Stimulated activated CD4-positive, alpha-beta T cell treated with anti-CD3 and anti-CD28 coated beads, TNF-alpha, amount 100 ng/mL, for 1 hour (primary cell): ENCODE results near the gene RAB10.
"Not testable (repeated sequence)": the region's sequence is repeated elsewhere in the genome, so short reads cannot be mapped to it uniquely, and the experiment has no call there.

Experiments used
- DNase-seq, 3 donors: peaks; one replicate each; pipeline ENCODE4 v3.0.0-alpha.2; 2020; ENCODE audit warnings: low read depth in 3 of 3, low spot score in 1 of 3

RAB10 gene

DNA sequence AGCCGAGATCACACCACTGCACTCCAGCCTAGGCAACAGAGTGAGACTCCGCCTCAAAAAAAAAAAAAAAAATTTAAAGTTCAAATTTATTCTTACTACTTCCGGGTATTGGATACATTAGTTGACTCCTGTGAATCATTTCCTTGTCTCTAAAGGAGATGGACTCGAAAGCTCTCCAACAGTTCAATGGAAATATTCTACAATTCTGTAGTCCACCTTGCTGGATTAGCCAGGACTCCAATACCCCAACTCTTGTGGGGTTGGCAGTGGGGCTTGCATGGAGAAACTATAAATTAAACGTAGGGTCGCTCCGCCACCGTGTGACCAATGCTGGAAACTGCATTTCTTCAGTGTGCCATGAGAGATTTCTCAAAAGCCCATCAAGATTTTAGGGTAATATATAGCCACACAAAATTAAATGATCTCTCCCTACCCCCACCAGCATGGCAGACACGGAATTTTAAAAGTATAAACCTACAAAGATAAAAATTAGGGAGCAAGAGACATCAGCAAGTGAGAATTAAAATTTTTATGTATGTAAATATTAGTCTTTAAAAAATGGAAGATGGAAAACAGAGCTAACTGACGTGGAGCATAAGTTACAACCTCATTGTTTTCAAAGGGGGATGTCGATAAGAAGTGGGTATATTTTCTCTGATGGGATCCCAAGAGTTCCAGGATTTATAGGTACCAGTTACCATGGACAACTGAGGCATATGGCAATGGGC is 111.2 kb downstream of the RAB10 start:
- peak; percentile 3 to 49 (median 29) for DNase-seq

DNA sequence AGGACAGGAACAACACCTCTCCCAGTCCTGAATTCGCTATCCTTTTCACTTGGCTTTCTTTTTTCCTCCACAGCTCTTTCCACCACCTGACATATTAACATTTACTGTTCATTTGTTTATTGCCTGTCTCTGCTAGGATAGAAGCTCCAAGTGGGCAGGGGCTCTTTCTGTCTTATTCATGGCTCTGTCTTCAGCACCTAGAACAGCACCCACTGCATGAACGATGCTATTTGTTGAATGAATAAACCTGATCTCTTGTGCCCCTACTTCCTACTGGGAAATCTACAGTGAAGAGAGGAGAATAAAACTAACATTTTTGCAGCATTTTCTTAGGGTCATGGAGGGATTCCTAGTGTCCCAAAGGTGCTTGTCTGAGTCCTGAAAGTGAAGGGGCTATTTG is 114.6 kb downstream of the RAB10 start:
- no peak for DNase-seq

DNA sequence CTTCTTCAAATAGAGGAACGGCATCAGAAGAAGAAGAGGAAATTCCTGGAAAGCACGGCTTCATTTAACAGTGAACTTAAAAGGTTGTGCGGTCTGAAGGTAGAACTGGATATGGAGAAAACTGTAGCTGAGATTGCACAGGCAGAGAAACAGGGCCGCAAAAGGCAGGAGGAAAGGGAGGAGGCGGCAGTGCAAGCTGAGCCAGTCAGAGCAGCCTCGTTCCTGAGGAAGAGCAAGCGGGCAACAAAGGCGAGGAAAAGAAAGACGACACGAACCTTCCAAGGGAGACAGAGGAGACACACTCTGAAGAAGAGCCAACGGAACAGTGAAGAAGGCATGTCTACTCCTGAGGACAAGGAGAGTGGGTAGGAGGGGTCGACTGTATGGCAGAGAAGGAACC is 116.4 kb downstream of the RAB10 start:
- no peak for DNase-seq

DNA sequence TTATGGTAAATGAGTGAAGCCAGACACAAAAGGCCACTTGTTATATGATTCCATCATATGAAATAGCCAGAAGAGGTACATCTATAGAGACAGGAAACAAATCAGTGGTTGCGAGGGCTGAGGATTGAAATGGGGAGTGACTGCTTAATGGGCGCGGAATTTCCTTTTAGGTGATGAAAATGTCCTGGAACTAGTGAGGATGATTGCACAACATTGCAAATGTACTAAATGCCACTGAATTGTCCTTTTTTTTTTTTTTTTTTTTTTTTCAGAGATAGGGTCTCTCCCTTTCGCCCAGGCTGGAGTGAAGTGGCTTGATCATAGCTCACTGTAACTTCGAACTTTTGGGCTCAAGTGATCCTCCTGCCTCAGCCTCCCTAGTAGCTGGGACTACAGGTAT is 123.7 kb downstream of the RAB10 start:
- no peak for DNase-seq

GRCh38 chr2:26161926-26162325 is 128.0 kb downstream of the RAB10 start:
- DNase-seq: no peak

- DNase-seq: no peak
Observed at GRCh38 chr2:26162963-26163362, 129.1 kb downstream of the RAB10 start.

DNA sequence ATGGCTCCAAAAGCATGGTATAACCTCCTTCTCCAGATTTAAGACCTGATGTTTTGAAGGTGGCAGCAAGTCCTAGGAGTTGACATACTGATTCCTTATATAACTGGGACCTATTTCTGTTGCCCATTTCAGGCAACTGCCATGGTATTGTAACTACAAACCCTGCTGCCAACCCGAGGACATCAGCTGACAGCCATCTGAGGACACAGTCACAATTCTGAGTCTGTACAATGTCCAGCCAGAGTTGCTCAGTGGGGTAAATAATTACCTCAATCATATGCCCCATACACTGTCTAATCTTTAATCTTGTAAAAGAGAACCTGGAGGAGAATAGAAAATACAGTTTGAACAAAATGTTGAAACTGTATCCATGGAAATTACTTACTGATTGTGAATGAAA is 130.3 kb downstream of the RAB10 start:
- DNase-seq: no peak

- no peak for DNase-seq
Observed at GRCh38 chr2:26164641-26165211, 130.8 kb downstream of the RAB10 start.

- no peak for DNase-seq
Observed at GRCh38 chr2:26165403-26165802, 131.5 kb downstream of the RAB10 start.

GRCh38 chr2:26166541-26166940 is 132.7 kb downstream of the RAB10 start:
- DNase-seq: not testable (repeated sequence)

GRCh38 chr2:26168785-26169184 is 134.9 kb downstream of the RAB10 start:
- DNase-seq: no peak

DNA sequence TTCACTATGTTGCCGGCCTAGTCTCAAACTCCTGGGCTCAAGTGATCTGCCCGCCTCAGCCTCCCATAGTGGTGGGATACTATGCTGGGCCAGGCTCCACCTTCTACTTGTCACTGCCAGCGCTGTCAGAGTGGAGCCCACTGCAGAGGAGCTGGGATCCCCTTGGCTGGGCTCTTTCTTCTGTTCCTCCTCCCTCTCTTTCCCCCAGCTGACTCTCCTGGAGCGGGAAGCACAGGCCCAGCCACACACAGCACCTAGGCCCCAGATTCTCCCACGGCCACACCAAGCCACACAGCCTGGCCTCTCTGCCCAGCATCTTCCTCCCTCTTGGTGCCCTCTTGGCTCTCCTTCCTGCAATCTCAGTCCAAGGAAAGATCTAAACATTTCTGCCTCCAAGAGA is 135.3 kb downstream of the RAB10 start:
- no peak for DNase-seq

GRCh38 chr2:26169681-26170414 is 136.0 kb downstream of the RAB10 start:
- DNase-seq: no peak

GRCh38 chr2:26170795-26171194 is 136.9 kb downstream of the RAB10 start:
- DNase-seq: no peak

DNA sequence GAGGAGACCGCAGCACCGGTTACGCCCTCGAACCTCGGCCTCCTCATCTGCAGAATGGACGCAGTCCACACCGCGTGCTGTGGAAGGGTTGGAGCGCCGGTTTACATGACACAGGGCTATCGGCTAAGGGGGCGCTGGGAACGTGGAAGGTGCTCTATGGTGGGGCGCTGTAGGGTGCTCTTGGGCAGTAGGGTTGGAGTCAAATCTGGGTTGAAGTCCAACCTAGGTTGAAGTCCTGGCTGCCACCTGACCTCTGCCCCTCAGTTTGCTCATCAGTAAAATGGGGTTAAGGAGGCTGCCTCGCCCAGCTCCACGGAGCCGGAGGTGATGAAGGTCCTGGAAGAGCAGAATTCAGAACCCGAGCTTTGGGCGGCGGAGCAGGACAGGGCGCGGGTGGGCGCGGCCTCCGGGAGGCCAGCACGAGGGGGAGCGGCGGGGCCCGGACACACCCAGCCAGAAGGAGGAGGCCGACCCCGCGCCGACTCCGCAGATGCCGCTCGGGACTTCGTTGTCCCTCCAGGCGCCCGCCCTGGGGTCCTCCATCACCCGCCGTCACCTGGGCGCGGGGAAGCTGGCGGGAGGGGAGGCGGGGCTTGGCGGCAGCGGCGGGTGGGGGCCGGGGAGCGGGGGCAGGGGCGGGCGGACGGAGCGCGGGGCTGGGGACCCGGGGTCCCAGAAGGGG is 138.4 kb downstream of the RAB10 start:
- no peak for DNase-seq

DNA sequence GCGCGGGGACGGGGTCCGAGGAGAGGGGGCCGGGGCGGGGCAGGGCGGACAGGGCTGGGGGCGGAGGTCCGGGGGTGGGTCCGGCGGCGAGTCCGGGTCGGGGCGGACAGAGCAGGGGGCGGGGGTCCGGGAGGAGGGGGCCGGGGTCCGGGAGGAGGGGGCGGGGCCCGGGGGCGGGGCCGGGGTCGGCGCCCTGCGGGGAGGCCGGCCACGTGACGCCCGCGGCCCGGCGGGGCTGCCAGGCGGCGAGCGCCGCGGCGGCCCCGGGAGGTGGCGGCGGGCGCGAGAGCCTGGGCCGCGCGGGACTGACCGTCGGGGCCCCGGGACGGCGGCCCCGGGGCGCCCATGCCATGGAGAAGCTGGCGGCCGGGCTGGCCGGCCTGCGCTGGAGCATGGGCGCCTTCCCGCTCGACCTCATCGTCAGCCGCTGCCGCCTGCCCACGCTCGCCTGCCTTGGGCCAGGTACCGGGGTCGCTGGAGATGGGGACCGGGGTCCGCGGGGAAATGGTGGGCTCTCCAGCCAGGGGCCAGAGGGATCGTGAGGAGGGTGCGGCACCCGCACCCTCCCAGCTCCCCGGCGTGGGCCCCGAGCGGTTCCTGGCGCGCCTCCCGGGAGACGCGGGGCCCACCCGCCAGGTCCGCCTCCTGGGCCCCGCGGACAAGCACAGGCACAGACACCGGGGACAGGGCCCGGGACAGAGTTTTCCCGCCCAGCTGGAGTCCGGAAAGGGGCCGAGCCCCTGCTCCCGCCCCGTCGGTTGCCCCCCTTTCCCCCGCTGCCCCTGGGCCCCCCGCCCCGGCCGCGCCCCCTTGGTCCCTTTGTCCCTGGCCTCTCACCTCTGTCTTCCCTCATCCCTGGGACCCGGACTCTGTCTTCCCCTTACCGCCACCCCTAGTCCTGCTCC is 139.2 kb downstream of the RAB10 start, which contains the start of gene GAREM2:
GAREM2 (plus strand) TSS at position 218 of the 905 bp plus-strand sequence; CDS start at position 351, 133 bp downstream.
- no peak for DNase-seq

DNA sequence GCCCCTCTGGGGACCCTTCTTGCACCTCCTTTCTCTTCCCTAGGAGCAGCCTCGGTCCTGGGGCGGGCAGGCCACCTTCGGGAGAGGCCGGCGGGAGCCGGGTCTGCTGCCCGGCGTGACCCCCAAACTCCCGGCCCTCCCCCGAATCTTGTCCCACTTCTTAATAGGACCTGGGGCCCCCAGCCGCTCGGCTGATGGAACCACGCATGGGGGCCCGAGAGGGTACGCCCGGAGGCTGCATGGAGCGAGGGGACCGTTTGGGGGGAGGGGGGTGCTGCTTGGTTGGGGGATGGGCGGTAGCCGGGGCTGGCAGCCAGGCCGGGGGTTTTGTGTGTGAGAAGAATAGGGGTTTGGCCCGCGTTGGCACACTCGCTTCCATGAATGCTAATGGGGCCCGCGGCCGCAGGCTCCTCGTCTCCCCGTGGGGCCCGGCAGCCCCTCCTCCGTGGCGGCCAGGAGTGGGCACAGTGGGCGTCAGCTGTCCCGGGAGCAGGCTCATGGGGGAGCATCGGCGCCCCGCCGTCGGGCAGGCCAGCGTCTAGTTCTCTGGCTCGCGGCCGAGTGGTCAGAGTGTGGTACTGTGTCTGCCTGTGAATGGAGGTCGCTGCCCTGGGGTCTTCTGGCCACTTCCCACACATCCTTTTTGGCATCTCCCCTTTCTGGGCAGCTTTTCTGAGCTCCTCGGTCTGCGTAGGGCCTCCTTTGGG is 140.0 kb downstream of the RAB10 start:
- DNase-seq: no peak

- DNase-seq: no peak
Observed at GRCh38 chr2:26174691-26175465, 141.0 kb downstream of the RAB10 start.
